Measurements from ENCODE around the gene PSMD8.

PSMD8 gene

GRCh38 chr19:38370299-38370698 is 4.1 kb upstream of the PSMD8 start:
- Histone ChIP-seq H3K36me3 (no peaks in the 10 kb centered on the region), H3K9ac (no peak overlapping the region), H4K20me1 (peaks cover 0 to 4% (median 2%) of the 10 kb centered on the region in 11 experiments; a peak in 10 of 22 replicates), H3K27me3 (no peaks in the 10 kb centered on the region), H3K4me2 (no peak overlapping the region), H3K9me3 (replicated peaks in 1 of 11) (peaks cover 0 to 3% (median 2%) of the 10 kb centered on the region in 11 experiments; a peak in 11 of 22 replicates), H3K4me3 (no peak overlapping the region), H3K4me1 (peaks cover 5 to 7% (median 6%) of the 10 kb centered on the region in 10 experiments; a peak in 16 of 20 replicates), H3K27ac (no peak overlapping the region)
- no peak for TF ChIP-seq Cebpa-rat (IDR thresholded peaks at IDR 0.05)

GRCh38 chr19:38371081-38371480 is 3.3 kb upstream of the PSMD8 start:
- Histone ChIP-seq H3K27ac (no peak overlapping the region), H3K4me2 (no peak overlapping the region), H4K20me1 (peaks cover under 1 to 12% (median 10%) of the 10 kb centered on the region in 11 experiments; a peak in 15 of 22 replicates), H3K36me3 (peaks cover under 1 to 1% (median under 1%) of the 10 kb centered on the region in 11 experiments; a peak in 16 of 22 replicates), H3K4me1 (peaks cover 11 to 14% (median 13%) of the 10 kb centered on the region in 10 experiments), H3K9me3 (replicated peaks in 1 of 11) (no peaks in the 10 kb centered on the region), H3K9ac (no peak overlapping the region), H3K4me3 (no peak overlapping the region), H3K27me3 (no peaks in the 10 kb centered on the region)
- TF ChIP-seq Cebpa-rat (IDR thresholded peaks at IDR 0.05) = no peak

- peaks cover 19 to 26% (median 24%) of the 10 kb centered on the region in 10 experiments for H3K4me1 ChIP-seq
- peak overlapping the region; percentile 81 to 99 (median 87) for H3K4me3 ChIP-seq
- peaks cover 21 to 40% (median 37%) of the 10 kb centered on the region in 11 experiments; a peak in 21 of 22 replicates for H4K20me1 ChIP-seq
- peaks cover 26 to 30% (median 29%) of the 10 kb centered on the region in 11 experiments for H3K36me3 ChIP-seq
- no peaks in the 10 kb centered on the region for H3K27me3 ChIP-seq
- H3K9ac ChIP-seq = peak overlapping the region; percentile 70 to 98 (median 94); a peak in 21 of 22 replicates
- H3K27ac ChIP-seq = peak overlapping the region; percentile 69 to 96 (median 93); a peak in 21 of 22 replicates
- H3K9me3 ChIP-seq (replicated peaks in 1 of 11) = no peaks in the 10 kb centered on the region
- H3K4me2 ChIP-seq = peak overlapping the region; percentile 71 to 88 (median 75)
- no peak for TF ChIP-seq Cebpa-rat (IDR thresholded peaks at IDR 0.05)
Measured at GRCh38 chr19:38373907-38374331, 452 bp upstream of the PSMD8 start.

GRCh38 chr19:38375098-38375493 is 725 bp downstream of the PSMD8 start:
- TF ChIP-seq Cebpa-rat (IDR thresholded peaks at IDR 0.05) = no peak
- Histone ChIP-seq H3K27me3 (no peaks in the 10 kb centered on the region), H4K20me1 (peaks cover 29 to 52% (median 48%) of the 10 kb centered on the region in 11 experiments; a peak in 21 of 22 replicates), H3K9ac (peak overlapping the region; percentile 91 to 98 (median 95)), H3K4me3 (peak overlapping the region; percentile 81 to 99 (median 87)), H3K9me3 (replicated peaks in 1 of 11) (no peaks in the 10 kb centered on the region), H3K36me3 (peaks cover 38 to 42% (median 40%) of the 10 kb centered on the region in 11 experiments), H3K4me1 (peaks cover 19 to 26% (median 24%) of the 10 kb centered on the region in 10 experiments), H3K27ac (peak overlapping the region; percentile 89 to 96 (median 93)), H3K4me2 (peak overlapping the region; percentile 89 to 100 (median 99))

- Histone ChIP-seq H3K27ac (peak overlapping the region; percentile 89 to 96 (median 93); a peak in 21 of 22 replicates), H3K4me2 (peak overlapping the region; percentile 89 to 100 (median 99))
Measured at GRCh38 chr19:38375748-38376147, 1.4 kb downstream of the PSMD8 start.

GRCh38 chr19:38376576-38376975 is 2.2 kb downstream of the PSMD8 start:
- no peak for TF ChIP-seq Cebpa-rat (IDR thresholded peaks at IDR 0.05)
- Histone ChIP-seq H3K27me3 (no peaks in the 10 kb centered on the region), H3K27ac (0 out of 22 replicates have a peak overlapping the region, but pooled peaks of 1 of the 11 experiments have one; percentile 5), H4K20me1 (peaks cover 39 to 66% (median 62%) of the 10 kb centered on the region in 11 experiments; a peak in 21 of 22 replicates), H3K9ac (peak overlapping the region in 8 of 11 experiments; percentile 29 to 98 (median 94); a peak in 11 of 22 replicates), H3K4me2 (peak overlapping the region; percentile 89 to 100 (median 99)), H3K4me1 (peaks cover 19 to 26% (median 24%) of the 10 kb centered on the region in 10 experiments), H3K36me3 (peaks cover 52 to 56% (median 55%) of the 10 kb centered on the region in 11 experiments), H3K4me3 (peak overlapping the region in 7 of 10 experiments; percentile 7 to 99 (median 87); a peak in 11 of 20 replicates), H3K9me3 (replicated peaks in 1 of 11) (no peaks in the 10 kb centered on the region)

More at GRCh38 chr19:38375748-38376147, 1.4 kb downstream of the PSMD8 start:
- no peak for TF ChIP-seq Cebpa-rat (IDR thresholded peaks at IDR 0.05)
- peaks cover 19 to 26% (median 24%) of the 10 kb centered on the region in 10 experiments for H3K4me1 ChIP-seq
- H3K9me3 ChIP-seq (replicated peaks in 1 of 11) = no peaks in the 10 kb centered on the region
- peak overlapping the region; percentile 91 to 98 (median 95) for H3K9ac ChIP-seq
- peaks cover 30 to 58% (median 54%) of the 10 kb centered on the region in 11 experiments; a peak in 21 of 22 replicates for H4K20me1 ChIP-seq
- peaks cover 43 to 48% (median 47%) of the 10 kb centered on the region in 11 experiments for H3K36me3 ChIP-seq
- peak overlapping the region; percentile 81 to 99 (median 87) for H3K4me3 ChIP-seq
- no peaks in the 10 kb centered on the region for H3K27me3 ChIP-seq

GRCh38 chr19:38377052-38377451 is 2.7 kb downstream of the PSMD8 start:
- Histone ChIP-seq H3K4me2 (peak overlapping the region in 9 of 11 experiments; percentile 93 to 100 (median 99); a peak in 16 of 22 replicates), H3K9me3 (replicated peaks in 1 of 11) (no peaks in the 10 kb centered on the region), H3K4me3 (no peak overlapping the region; a peak in 1 of 20 replicates), H3K27ac (0 out of 22 replicates have a peak overlapping the region, but pooled peaks of 1 of the 11 experiments have one; percentile 5), H3K27me3 (no peaks in the 10 kb centered on the region), H3K36me3 (peaks cover 56 to 61% (median 60%) of the 10 kb centered on the region in 11 experiments), H3K4me1 (peaks cover 19 to 26% (median 24%) of the 10 kb centered on the region in 10 experiments), H3K9ac (peak overlapping the region in 3 of 11 experiments; percentile 44 to 97 (median 93); a peak in 3 of 22 replicates), H4K20me1 (peaks cover 39 to 71% (median 67%) of the 10 kb centered on the region in 11 experiments; a peak in 21 of 22 replicates)
- TF ChIP-seq Cebpa-rat (IDR thresholded peaks at IDR 0.05) = no peak

GRCh38 chr19:38378866-38379265 is 4.5 kb downstream of the PSMD8 start:
- Histone ChIP-seq H3K27ac (no peak overlapping the region), H3K4me3 (no peak overlapping the region), H3K27me3 (peaks cover 0 to 11% (median 8%) of the 10 kb centered on the region in 11 experiments; a peak in 16 of 22 replicates), H4K20me1 (peaks cover 51 to 89% (median 85%) of the 10 kb centered on the region in 11 experiments; a peak in 21 of 22 replicates), H3K9me3 (replicated peaks in 1 of 11) (no peaks in the 10 kb centered on the region), H3K4me1 (peaks cover 16 to 24% (median 20%) of the 10 kb centered on the region in 10 experiments), H3K4me2 (no peak overlapping the region), H3K9ac (no peak overlapping the region), H3K36me3 (peaks cover 74 to 79% (median 78%) of the 10 kb centered on the region in 11 experiments)
- TF ChIP-seq Cebpa-rat (IDR thresholded peaks at IDR 0.05) = no peak

GRCh38 chr19:38381138-38381537 is 6.8 kb downstream of the PSMD8 start:
- Histone ChIP-seq H3K9me3 (replicated peaks in 1 of 11) (no peaks in the 10 kb centered on the region), H3K27ac (no peak overlapping the region), H3K9ac (no peak overlapping the region), H3K4me2 (no peak overlapping the region), H3K4me1 (peaks cover 13 to 33% (median 23%) of the 10 kb centered on the region in 10 experiments), H4K20me1 (peaks cover 73 to 100% (median 98%) of the 10 kb centered on the region in 11 experiments; a peak in 21 of 22 replicates), H3K4me3 (no peak overlapping the region), H3K36me3 (peaks cover 82 to 100% (median 98%) of the 10 kb centered on the region in 11 experiments), H3K27me3 (peaks cover 18 to 34% (median 30%) of the 10 kb centered on the region in 11 experiments)
- TF ChIP-seq Cebpa-rat (IDR thresholded peaks at IDR 0.05) = no peak
